HepG2 (cell line): ENCODE results near the gene IHH. TPM values are rescaled to one million over a fixed set of nuclear protein-coding genes. Genes with fewer than 3 reads are reported as not detected.

Source experiments
- CREM ChIP-seq, 2 experiments: sonication (generic) in 1 of 2; formaldehyde crosslinking in 1 of 2; IDR thresholded peaks; 2 replicates each; pipeline versions ENCODE4 v1.4.0 to v1.6.1; 2016 to 2020; ENCODE audit warnings: antibody characterized with exemption in 1 of 2, mild to moderate bottlenecking in 1 of 2, missing genetic modification reagents in 1 of 2
- ETV6 ChIP-seq: sonication (generic); formaldehyde crosslinking; conservative IDR thresholded peaks from 2 replicates; pipeline ENCODE4 v1.4.0; 2020; ENCODE audit warnings: missing genetic modification reagents
- FOXC1 ChIP-seq: sonication (generic); formaldehyde crosslinking; IDR thresholded peaks from 2 replicates; pipeline ENCODE4 v1.8.0; 2022; ENCODE audit warnings: mild to moderate bottlenecking, missing genetic modification reagents, borderline replicate concordance
- PLRG1 ChIP-seq: fragments of 450-650 bp; conservative IDR thresholded peaks from 2 replicates; pipeline ENCODE4 v1.6.1; 2016
- REL ChIP-seq: sonication (generic); formaldehyde crosslinking; conservative IDR thresholded peaks from 2 replicates; pipeline ENCODE4 v1.8.0; 2022; ENCODE audit warnings: mild to moderate bottlenecking, missing genetic modification reagents, moderate library complexity
- SALL2 ChIP-seq: sonication (generic); formaldehyde crosslinking; IDR thresholded peaks from 2 replicates; pipeline ENCODE4 v1.8.1; 2023; ENCODE audit warnings: mild to moderate bottlenecking, missing genetic modification reagents, inconsistent platforms
- SATB2 ChIP-seq: sonication (generic); formaldehyde crosslinking; IDR thresholded peaks from 2 replicates; pipeline ENCODE4 v1.5.0; 2020; ENCODE audit warnings: missing genetic modification reagents
- WIZ ChIP-seq: sonication (generic); formaldehyde crosslinking; IDR thresholded peaks from 2 replicates; pipeline ENCODE4 v1.5.1; 2020; ENCODE audit warnings: mild to moderate bottlenecking, missing genetic modification reagents
- XRCC5 ChIP-seq: fragments of 200-400 bp; formaldehyde crosslinking; optimal IDR thresholded peaks from 2 replicates; pipeline ENCODE3; 2017; ENCODE audit warnings: mild to moderate bottlenecking, low read length
- YEATS4 ChIP-seq: sonication (generic); formaldehyde crosslinking; IDR thresholded peaks from 2 replicates; pipeline ENCODE4 v1.4.0; 2020; ENCODE audit warnings: missing genetic modification reagents, borderline replicate concordance
- ZFP37 ChIP-seq: sonication (generic); formaldehyde crosslinking; IDR thresholded peaks from 2 replicates; pipeline ENCODE4 v1.4.0; 2020; ENCODE audit warnings: missing genetic modification reagents, borderline replicate concordance
- ZNF101 ChIP-seq: sonication (generic); formaldehyde crosslinking; IDR thresholded peaks from 2 replicates; pipeline ENCODE4 v1.4.0; 2020; ENCODE audit warnings: mild to moderate bottlenecking, low read depth, missing genetic modification reagents, borderline replicate concordance
- ZNF772 ChIP-seq: sonication (generic); formaldehyde crosslinking; IDR thresholded peaks from 2 replicates; pipeline ENCODE4 v1.5.0; 2020; ENCODE audit warnings: mild to moderate bottlenecking, missing genetic modification reagents
- ZNF83 ChIP-seq: sonication (generic); formaldehyde crosslinking; IDR thresholded peaks from 2 replicates; pipeline ENCODE4 v1.4.0; 2020; ENCODE audit warnings: missing genetic modification reagents, mild to moderate bottlenecking, borderline replicate concordance
- ZSCAN9 ChIP-seq: IDR thresholded peaks from 2 replicates; pipeline ENCODE4 v1.6.1; 2016; ENCODE audit warnings: borderline replicate concordance
- polyA plus RNA-seq, 8 experiments: library from polyadenylated mRNA; depleted of rRNA in 3 of 8; stranded (reverse) in 7 of 8; unstranded in 1 of 8; fragments of >200 nt; fragmentation: Illumina TruSeq in 4 of 8; extraction: Trizol in 4 of 8; gene quantifications; 2 replicates each; pipeline versions ENCODE4 v1.2.1 to v1.2.3, GENCODE V29; 2011 to 2016; ENCODE audit warnings: low read depth in 4 of 8, missing spikeins in 1 of 8, mixed read lengths in 1 of 8; ENCODE audit not compliant: insufficient read depth in 1 of 8
- total RNA-seq, 5 experiments: library from RNA; depleted of rRNA; stranded (reverse); fragments of >200 nt; fragmentation: Illumina TruSeq; extraction: Trizol; gene quantifications; 2 replicates each; pipeline ENCODE4 v1.2.3, GENCODE V29; 2016; ENCODE audit warnings: low read depth in 1 of 5
- TF ChIP-seq, protein P1 (sequence below): sonication (generic); formaldehyde crosslinking; IDR thresholded peaks from 2 replicates; pipeline ENCODE4 v1.4.0; 2020; ENCODE audit warnings: missing genetic modification reagents, mild to moderate bottlenecking, borderline replicate concordance
- TF ChIP-seq, protein P2 (sequence below), 2 experiments: sonication (generic) in 1 of 2; formaldehyde crosslinking in 1 of 2; IDR thresholded peaks; 2 replicates each; pipeline versions ENCODE4 v1.5.1 to v1.6.1; 2011 to 2020; ENCODE audit warnings: borderline replicate concordance in 1 of 2, low read depth in 1 of 2, low read length in 1 of 2, mild to moderate bottlenecking in 1 of 2, missing genetic modification reagents in 1 of 2, moderate library complexity in 1 of 2
- TF ChIP-seq, protein P3 (sequence below): sonication (generic); formaldehyde crosslinking; IDR thresholded peaks from 2 replicates; pipeline ENCODE4 v1.5.1; 2020; ENCODE audit warnings: missing genetic modification reagents, mild to moderate bottlenecking, borderline replicate concordance

IHH gene
- total and polyA plus RNA-seq, 2 of the 13 experiments (the other 11 are each of a cell fraction or from before 2014, with no cell fraction given): 0.42 TPM; not detected in 1

DNA sequence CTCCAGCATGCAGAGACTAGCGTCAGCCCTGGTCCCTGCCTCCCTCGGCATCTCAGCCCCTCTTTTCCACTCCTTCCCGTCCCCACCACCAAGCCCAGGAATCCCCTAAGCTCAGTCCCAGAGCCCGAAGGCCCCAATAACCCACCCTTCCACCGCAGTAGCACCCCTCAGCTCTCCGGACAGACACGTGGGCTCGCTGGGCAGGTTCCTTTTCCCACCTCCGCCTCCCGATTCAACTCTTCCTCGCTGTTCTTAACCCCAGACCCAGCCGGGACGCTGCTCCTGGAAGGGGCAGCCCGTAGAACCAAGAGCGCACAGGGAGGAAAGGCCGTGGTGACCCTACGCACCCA, 1.4 kb downstream of the IHH start (continued):
- TF ChIP-seq, protein P1, sequence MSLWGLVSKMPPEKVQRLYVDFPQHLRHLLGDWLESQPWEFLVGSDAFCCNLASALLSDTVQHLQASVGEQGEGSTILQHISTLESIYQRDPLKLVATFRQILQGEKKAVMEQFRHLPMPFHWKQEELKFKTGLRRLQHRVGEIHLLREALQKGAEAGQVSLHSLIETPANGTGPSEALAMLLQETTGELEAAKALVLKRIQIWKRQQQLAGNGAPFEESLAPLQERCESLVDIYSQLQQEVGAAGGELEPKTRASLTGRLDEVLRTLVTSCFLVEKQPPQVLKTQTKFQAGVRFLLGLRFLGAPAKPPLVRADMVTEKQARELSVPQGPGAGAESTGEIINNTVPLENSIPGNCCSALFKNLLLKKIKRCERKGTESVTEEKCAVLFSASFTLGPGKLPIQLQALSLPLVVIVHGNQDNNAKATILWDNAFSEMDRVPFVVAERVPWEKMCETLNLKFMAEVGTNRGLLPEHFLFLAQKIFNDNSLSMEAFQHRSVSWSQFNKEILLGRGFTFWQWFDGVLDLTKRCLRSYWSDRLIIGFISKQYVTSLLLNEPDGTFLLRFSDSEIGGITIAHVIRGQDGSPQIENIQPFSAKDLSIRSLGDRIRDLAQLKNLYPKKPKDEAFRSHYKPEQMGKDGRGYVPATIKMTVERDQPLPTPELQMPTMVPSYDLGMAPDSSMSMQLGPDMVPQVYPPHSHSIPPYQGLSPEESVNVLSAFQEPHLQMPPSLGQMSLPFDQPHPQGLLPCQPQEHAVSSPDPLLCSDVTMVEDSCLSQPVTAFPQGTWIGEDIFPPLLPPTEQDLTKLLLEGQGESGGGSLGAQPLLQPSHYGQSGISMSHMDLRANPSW (CRISPR knock-in tag): no peak
- TF ChIP-seq ZNF772: peak; percentile 52; the same call in 1 of the 2 replicates
- TF ChIP-seq SALL2 (CRISPR knock-in tag): 0 out of 2 replicates have a peak, but pooled peaks have one; percentile 17
- TF ChIP-seq, protein P2, sequence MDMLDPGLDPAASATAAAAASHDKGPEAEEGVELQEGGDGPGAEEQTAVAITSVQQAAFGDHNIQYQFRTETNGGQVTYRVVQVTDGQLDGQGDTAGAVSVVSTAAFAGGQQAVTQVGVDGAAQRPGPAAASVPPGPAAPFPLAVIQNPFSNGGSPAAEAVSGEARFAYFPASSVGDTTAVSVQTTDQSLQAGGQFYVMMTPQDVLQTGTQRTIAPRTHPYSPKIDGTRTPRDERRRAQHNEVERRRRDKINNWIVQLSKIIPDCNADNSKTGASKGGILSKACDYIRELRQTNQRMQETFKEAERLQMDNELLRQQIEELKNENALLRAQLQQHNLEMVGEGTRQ (IDR thresholded peaks at IDR 0.05; ENCODE audit: low read depth, low read length): no peak
- TF ChIP-seq, protein P2 (CRISPR knock-in tag; IDR thresholded peaks at IDR 0.05; ENCODE audit: borderline replicate concordance): 0 out of 2 replicates have a peak, but pooled peaks have one; percentile 45
- no peak for TF ChIP-seq ZFP37 (CRISPR knock-in tag)
- TF ChIP-seq, protein P3, sequence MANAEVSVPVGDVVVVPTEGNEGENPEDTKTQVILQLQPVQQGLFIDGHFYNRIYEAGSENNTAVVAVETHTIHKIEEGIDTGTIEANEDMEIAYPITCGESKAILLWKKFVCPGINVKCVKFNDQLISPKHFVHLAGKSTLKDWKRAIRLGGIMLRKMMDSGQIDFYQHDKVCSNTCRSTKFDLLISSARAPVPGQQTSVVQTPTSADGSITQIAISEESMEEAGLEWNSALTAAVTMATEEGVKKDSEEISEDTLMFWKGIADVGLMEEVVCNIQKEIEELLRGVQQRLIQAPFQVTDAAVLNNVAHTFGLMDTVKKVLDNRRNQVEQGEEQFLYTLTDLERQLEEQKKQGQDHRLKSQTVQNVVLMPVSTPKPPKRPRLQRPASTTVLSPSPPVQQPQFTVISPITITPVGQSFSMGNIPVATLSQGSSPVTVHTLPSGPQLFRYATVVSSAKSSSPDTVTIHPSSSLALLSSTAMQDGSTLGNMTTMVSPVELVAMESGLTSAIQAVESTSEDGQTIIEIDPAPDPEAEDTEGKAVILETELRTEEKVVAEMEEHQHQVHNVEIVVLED (CRISPR knock-in tag): no peak
- 0 out of 2 replicates have a peak, but pooled peaks have one; percentile 39 for TF ChIP-seq SATB2 (CRISPR knock-in tag)
- TF ChIP-seq XRCC5: no peak
- TF ChIP-seq PLRG1: no peak
- 0 out of 2 replicates have a peak, but pooled peaks have one; percentile 5 for TF ChIP-seq ZNF83 (CRISPR knock-in tag)
- TF ChIP-seq ZNF101 (CRISPR knock-in tag): no peak
- no peak for TF ChIP-seq CREM (IDR thresholded peaks at IDR 0.05)
- no peak for TF ChIP-seq CREM (CRISPR knock-in tag; IDR thresholded peaks at IDR 0.05)
- no peak for TF ChIP-seq ZSCAN9 (CRISPR knock-in tag)
- no peak for TF ChIP-seq ETV6
- peak; percentile 18; the same call in 1 of the 2 replicates for TF ChIP-seq REL (CRISPR knock-in tag)
- no peak for TF ChIP-seq WIZ (CRISPR knock-in tag)
- TF ChIP-seq YEATS4 (CRISPR knock-in tag): 0 out of 2 replicates have a peak, but pooled peaks have one; percentile 7
- no peak for TF ChIP-seq FOXC1 (CRISPR knock-in tag)
